HepG2 (cell line): Measurements from ENCODE around the gene DNMT3A. TPM values are rescaled to one million over a fixed set of nuclear protein-coding genes. Genes with fewer than 3 reads are reported as not detected.

Experiments
- BCL6 ChIP-seq: IDR thresholded peaks from 2 replicates; pipeline ENCODE4 v1.6.1; 2016; ENCODE audit warnings: missing genetic modification reagents, missing compliant biosample characterization
- CREM ChIP-seq, 2 experiments: sonication (generic) in 1 of 2; formaldehyde crosslinking in 1 of 2; IDR thresholded peaks; 2 replicates each; pipeline versions ENCODE4 v1.4.0 to v1.6.1; 2016 to 2020; ENCODE audit warnings: antibody characterized with exemption in 1 of 2, mild to moderate bottlenecking in 1 of 2, missing genetic modification reagents in 1 of 2
- CSRNP1 ChIP-seq: sonication (generic); formaldehyde crosslinking; IDR thresholded peaks from 2 replicates; pipeline ENCODE4 v1.8.1; 2023; ENCODE audit warnings: mild to moderate bottlenecking, missing genetic modification reagents
- GLMP ChIP-seq: sonication (generic); formaldehyde crosslinking; IDR thresholded peaks from 2 replicates; pipeline ENCODE4 v1.9.0; 2021; ENCODE audit warnings: missing genetic modification reagents, mild to moderate bottlenecking, borderline replicate concordance
- MEIS2 ChIP-seq: sonication (generic); formaldehyde crosslinking; IDR thresholded peaks from 2 replicates; pipeline ENCODE4 v1.9.0; 2021; ENCODE audit warnings: mild to moderate bottlenecking, missing genetic modification reagents
- NFE2L2 ChIP-seq: fragments of 150-350 bp; IDR thresholded peaks from 2 replicates; pipeline ENCODE4 v1.6.1; 2014; ENCODE audit warnings: low read length
- NFIB ChIP-seq: sonication (generic); formaldehyde crosslinking; IDR thresholded peaks from 2 replicates; pipeline ENCODE4 v1.9.0; 2021; ENCODE audit warnings: missing genetic modification reagents, mild to moderate bottlenecking, borderline replicate concordance
- REST ChIP-seq, 2 experiments: IDR thresholded peaks; 2 replicates each; pipeline ENCODE4 v1.6.1; 2011 to 2012; ENCODE audit warnings: low read length in 2 of 2, borderline replicate concordance in 1 of 2, low read depth in 1 of 2, mild to moderate bottlenecking in 1 of 2, moderate library complexity in 1 of 2
- RFX3 ChIP-seq: IDR thresholded peaks from 2 replicates; pipeline ENCODE4 v1.6.1; 2016; ENCODE audit warnings: missing biosample characterization, missing genetic modification reagents
- SOX6 ChIP-seq, 2 experiments: fragments of 450-650 bp in 1 of 2; sonication (generic) in 1 of 2; formaldehyde crosslinking in 1 of 2; IDR thresholded peaks; 2 replicates each; pipeline versions ENCODE4 v1.4.0 to v1.6.1; 2017 to 2020; ENCODE audit warnings: antibody characterized with exemption in 1 of 2, mild to moderate bottlenecking in 1 of 2, missing genetic modification reagents in 1 of 2
- SP5 ChIP-seq: IDR thresholded peaks from 2 replicates; pipeline ENCODE4 v1.6.1; 2016; ENCODE audit warnings: low read depth, borderline replicate concordance
- STAG1 ChIP-seq: sonication (generic); formaldehyde crosslinking; IDR thresholded peaks from 2 replicates; pipeline ENCODE4 v1.4.0; 2020; ENCODE audit warnings: missing genetic modification reagents
- ZFP37 ChIP-seq: sonication (generic); formaldehyde crosslinking; IDR thresholded peaks from 2 replicates; pipeline ENCODE4 v1.4.0; 2020; ENCODE audit warnings: missing genetic modification reagents, borderline replicate concordance
- ZMAT3 ChIP-seq: sonication (generic); formaldehyde crosslinking; conservative IDR thresholded peaks from 2 replicates; pipeline ENCODE4 v1.7.0; 2021; ENCODE audit warnings: missing genetic modification reagents
- ZNF142 ChIP-seq: sonication (generic); formaldehyde crosslinking; IDR thresholded peaks from 2 replicates; pipeline ENCODE4 v1.4.0; 2020; ENCODE audit warnings: missing genetic modification reagents
- ZNF816 ChIP-seq: sonication (generic); formaldehyde crosslinking; IDR thresholded peaks from 2 replicates; pipeline ENCODE4 v1.8.0; 2022; ENCODE audit warnings: missing genetic modification reagents, mild to moderate bottlenecking, borderline replicate concordance
- polyA plus RNA-seq, 8 experiments: library from polyadenylated mRNA; depleted of rRNA in 3 of 8; stranded (reverse) in 7 of 8; unstranded in 1 of 8; fragments of >200 nt; fragmentation: Illumina TruSeq in 4 of 8; extraction: Trizol in 4 of 8; gene quantifications; 2 replicates each; pipeline versions ENCODE4 v1.2.1 to v1.2.3, GENCODE V29; 2011 to 2016; ENCODE audit warnings: low read depth in 4 of 8, missing spikeins in 1 of 8, mixed read lengths in 1 of 8; ENCODE audit not compliant: insufficient read depth in 1 of 8
- total RNA-seq, 5 experiments: library from RNA; depleted of rRNA; stranded (reverse); fragments of >200 nt; fragmentation: Illumina TruSeq; extraction: Trizol; gene quantifications; 2 replicates each; pipeline ENCODE4 v1.2.3, GENCODE V29; 2016; ENCODE audit warnings: low read depth in 1 of 5

The DNMT3A gene
- total and polyA plus RNA-seq, 2 of the 13 experiments (the other 11 are each of a cell fraction or from before 2014, with no cell fraction given), result 14.7 to 29.1 TPM

GRCh38 chr2:25342372-25343186 is 854 bp upstream of the DNMT3A start (continued):
- TF ChIP-seq REST (IDR thresholded peaks at IDR 0.05; ENCODE audit: borderline replicate concordance in 1 of 2, low read depth in 1 of 2, low read length in 2 of 2), result peak; percentile 81 to 96
- no peak for TF ChIP-seq ZNF816 (CRISPR knock-in tag)
- TF ChIP-seq RFX3 (CRISPR knock-in tag), result 0 out of 2 replicates have a peak, but pooled peaks have one; percentile 22
- no peak for TF ChIP-seq NFE2L2
- TF ChIP-seq ZMAT3 (CRISPR knock-in tag), result peak; percentile 87; the same call in 1 of the 2 replicates
- TF ChIP-seq CSRNP1 (CRISPR knock-in tag), result peak; percentile 85
- TF ChIP-seq STAG1, result peak; percentile 91
- no peak for TF ChIP-seq ZFP37 (CRISPR knock-in tag)
- TF ChIP-seq NFIB (CRISPR knock-in tag), result no peak
- no peak for TF ChIP-seq SOX6 (IDR thresholded peaks at IDR 0.05)
- TF ChIP-seq SOX6 (CRISPR knock-in tag; IDR thresholded peaks at IDR 0.05), result peak; percentile 75
- peak; percentile 78 for TF ChIP-seq BCL6
- peak; percentile 92 for TF ChIP-seq MEIS2 (CRISPR knock-in tag)
- no peak for TF ChIP-seq SP5 (CRISPR knock-in tag)
- no peak for TF ChIP-seq CREM (IDR thresholded peaks at IDR 0.05)
- no peak; the same call in 1 of the 2 replicates for TF ChIP-seq CREM (CRISPR knock-in tag; IDR thresholded peaks at IDR 0.05)
- TF ChIP-seq GLMP (CRISPR knock-in tag), result no peak
- no peak for TF ChIP-seq ZNF142
